ENCODE results near the gene LOXHD1.
A peak's percentile ranks its signal among the peaks of the same experiment; 100 is the strongest.

The LOXHD1 gene

GRCh38 chr18:46657115-46657955, at the start of gene LOXHD1:
Gene LOXHD1, minus strand, starts transcription at chr18:46657220. Its CDS starts 187 bp downstream, at chr18:46657033.
- Histone ChIP-seq H3K4me1 (peaks cover 31% of the 10 kb centered on the region), H3K36me3 (no peaks in the 10 kb centered on the region), H3K9ac (no peak within 1 kb of the TSS), H3K4me2 (0 out of 2 replicates have a peak within 1 kb of the TSS, but pooled peaks have one; percentile 1), H4K20me1 (no peaks in the 10 kb centered on the region), H3K9me3 (no peaks in the 10 kb centered on the region), H3K27me3 (no peaks in the 10 kb centered on the region), H3K4me3 (no peak within 1 kb of the TSS), H3K27ac (no peak within 1 kb of the TSS)
- no peak for TF ChIP-seq Cebpa-rat (IDR thresholded peaks at IDR 0.05)

GRCh38 chr18:46705521-46705920, 48.5 kb upstream of the LOXHD1 start:
- H4K20me1 ChIP-seq = no peaks in the 10 kb centered on the region
- H3K4me2 ChIP-seq = 0 out of 2 replicates have a peak overlapping the region, but pooled peaks have one; percentile 58
- H3K4me1 ChIP-seq = peaks cover 43% of the 10 kb centered on the region
- H3K9ac ChIP-seq = no peak overlapping the region
- no peaks in the 10 kb centered on the region for H3K27me3 ChIP-seq
- H3K27ac ChIP-seq = no peak overlapping the region
- H3K9me3 ChIP-seq = no peaks in the 10 kb centered on the region
- no peaks in the 10 kb centered on the region for H3K36me3 ChIP-seq
- H3K4me3 ChIP-seq = no peak overlapping the region
- TF ChIP-seq Cebpa-rat (IDR thresholded peaks at IDR 0.05) = no peak

GRCh38 chr18:46704816-46705215, 47.8 kb upstream of the LOXHD1 start:
- no peaks in the 10 kb centered on the region for H4K20me1 ChIP-seq
- no peak for TF ChIP-seq Cebpa-rat (IDR thresholded peaks at IDR 0.05)
- no peak overlapping the region for H3K4me3 ChIP-seq
- no peak overlapping the region for H3K9ac ChIP-seq
- H3K27ac ChIP-seq = no peak overlapping the region
- H3K4me1 ChIP-seq = peaks cover 36% of the 10 kb centered on the region
- peak overlapping the region; percentile 58 for H3K4me2 ChIP-seq
- no peaks in the 10 kb centered on the region for H3K27me3 ChIP-seq
- no peaks in the 10 kb centered on the region for H3K36me3 ChIP-seq
- no peaks in the 10 kb centered on the region for H3K9me3 ChIP-seq

GRCh38 chr18:46704189-46704588, 47.2 kb upstream of the LOXHD1 start:
- Histone ChIP-seq H3K4me1 (peaks cover 34% of the 10 kb centered on the region), H3K9ac (no peak overlapping the region), H3K27ac (no peak overlapping the region), H3K36me3 (no peaks in the 10 kb centered on the region), H4K20me1 (no peaks in the 10 kb centered on the region), H3K4me3 (no peak overlapping the region), H3K27me3 (no peaks in the 10 kb centered on the region), H3K9me3 (no peaks in the 10 kb centered on the region), H3K4me2 (peak overlapping the region; percentile 58)
- no peak for TF ChIP-seq Cebpa-rat (IDR thresholded peaks at IDR 0.05)

GRCh38 chr18:46702471-46702870, 45.5 kb upstream of the LOXHD1 start:
- no peak overlapping the region for H3K4me3 ChIP-seq
- no peaks in the 10 kb centered on the region for H3K27me3 ChIP-seq

GRCh38 chr18:46700066-46700824, 43.2 kb upstream of the LOXHD1 start:
- no peaks in the 10 kb centered on the region for H4K20me1 ChIP-seq
- H3K27ac ChIP-seq = no peak overlapping the region
- H3K4me3 ChIP-seq = no peak overlapping the region
- TF ChIP-seq Cebpa-rat (IDR thresholded peaks at IDR 0.05) = no peak
- peaks cover 6% of the 10 kb centered on the region for H3K9me3 ChIP-seq
- no peak overlapping the region for H3K9ac ChIP-seq
- H3K36me3 ChIP-seq = no peaks in the 10 kb centered on the region
- no peak overlapping the region for H3K4me2 ChIP-seq
- H3K27me3 ChIP-seq = no peaks in the 10 kb centered on the region
- H3K4me1 ChIP-seq = peaks cover 34% of the 10 kb centered on the region

More at GRCh38 chr18:46702471-46702870, 45.5 kb upstream of the LOXHD1 start:
- peaks cover 6% of the 10 kb centered on the region for H3K9me3 ChIP-seq
- H3K27ac ChIP-seq = no peak overlapping the region
- H3K4me2 ChIP-seq = peak overlapping the region; percentile 58; the same call in 1 of the 2 replicates
- H3K9ac ChIP-seq = no peak overlapping the region
- H3K4me1 ChIP-seq = peaks cover 34% of the 10 kb centered on the region
- H4K20me1 ChIP-seq = no peaks in the 10 kb centered on the region
- H3K36me3 ChIP-seq = no peaks in the 10 kb centered on the region
- TF ChIP-seq Cebpa-rat (IDR thresholded peaks at IDR 0.05) = no peak

- TF ChIP-seq Cebpa-rat (IDR thresholded peaks at IDR 0.05) = no peak
- H3K27me3 ChIP-seq = no peaks in the 10 kb centered on the region
- H3K9me3 ChIP-seq = peaks cover 6% of the 10 kb centered on the region
- H3K4me2 ChIP-seq = no peak overlapping the region
- peaks cover 5% of the 10 kb centered on the region for H3K4me1 ChIP-seq
- no peak overlapping the region for H3K4me3 ChIP-seq
- no peaks in the 10 kb centered on the region; the same call in 1 of the 2 replicates for H3K36me3 ChIP-seq
- H3K9ac ChIP-seq = no peak overlapping the region
- H3K27ac ChIP-seq = no peak overlapping the region
- H4K20me1 ChIP-seq = no peaks in the 10 kb centered on the region
Observed at GRCh38 chr18:46696702-46697101, 39.7 kb upstream of the LOXHD1 start.

- Histone ChIP-seq H3K4me3 (no peak overlapping the region), H3K9me3 (peaks cover 6% of the 10 kb centered on the region), H3K27me3 (no peaks in the 10 kb centered on the region), H3K27ac (no peak overlapping the region; the same call in 1 of the 2 replicates), H3K4me1 (peaks cover 5% of the 10 kb centered on the region), H3K4me2 (no peak overlapping the region; the same call in 1 of the 2 replicates), H3K9ac (no peak overlapping the region), H4K20me1 (no peaks in the 10 kb centered on the region), H3K36me3 (no peaks in the 10 kb centered on the region; the same call in 1 of the 2 replicates)
- no peak for TF ChIP-seq Cebpa-rat (IDR thresholded peaks at IDR 0.05)
Observed at GRCh38 chr18:46696268-46696667, 39.2 kb upstream of the LOXHD1 start.

- H3K36me3 ChIP-seq = no peaks in the 10 kb centered on the region; the same call in 1 of the 2 replicates
- H3K27me3 ChIP-seq = no peaks in the 10 kb centered on the region
- H3K27ac ChIP-seq = no peak overlapping the region
- H3K9ac ChIP-seq = no peak overlapping the region
- peaks cover 5% of the 10 kb centered on the region for H3K4me1 ChIP-seq
- no peak for TF ChIP-seq Cebpa-rat (IDR thresholded peaks at IDR 0.05)
- no peaks in the 10 kb centered on the region for H4K20me1 ChIP-seq
- H3K4me2 ChIP-seq = no peak overlapping the region
- no peak overlapping the region for H3K4me3 ChIP-seq
- peaks cover 6% of the 10 kb centered on the region for H3K9me3 ChIP-seq
Observed at GRCh38 chr18:46693996-46694395, 37.0 kb upstream of the LOXHD1 start.

Data from BLaER1 (cell line).